ENCODE measurements around the gene P2RX5.

- TF ChIP-seq POLR2A (IDR thresholded peaks at IDR 0.05) (no peak), CTCF (IDR thresholded peaks at IDR 0.05) (no peak), EP300 (IDR thresholded peaks at IDR 0.05) (no peak)
These were observed at the start of gene P2RX5 for GRCh38 chr17:3695723-3696411.

Data from ovary (tissue), 3 donors.